GM12878 (cell line): Measurements from ENCODE around the gene MARCKSL1. TPM values are rescaled to one million over a fixed set of nuclear protein-coding genes. Genes with fewer than 3 reads are reported as not detected.

Experiments
- ATAC-seq: fragments of 200-7000 bp; cut with Tn5 transposase; 3 replicates; pipeline ENCODE4 v1.9.1; 2020; ENCODE audit warnings: mild to moderate bottlenecking, moderate library complexity
- BruUV-seq: library from RNA; stranded (reverse); fragments of 400-500 nt; replicated peaks from 2 replicates; lab custom pipeline; 2021; lab: Mats Ljungman, UMichigan
- CTCF ChIA-PET: fragments of 300-600 bp; sonication (Branson Sonifier 250); formaldehyde crosslinking; extraction: SDS; loops from one replicate; lab custom pipeline; 2021; ENCODE audit warnings: inconsistent platforms; lab: Yijun Ruan, JAX
- POLR2A ChIA-PET: fragments of 350-600 bp; formaldehyde crosslinking; extraction: SDS; loops from one replicate; lab custom pipeline; 2021; ENCODE audit warnings: inconsistent platforms; lab: Charles Lee
- RAD21 ChIA-PET: fragments of 300-600 bp; sonication (Branson Sonifier 250); formaldehyde crosslinking; loops from one replicate; lab custom pipeline; 2023; ENCODE audit warnings: antibody characterized with exemption; ENCODE audit not compliant: unreplicated experiment; lab: Charles Lee
- SMC1A ChIA-PET: fragments of 300-600 bp; sonication (Branson Sonifier 250); formaldehyde crosslinking; loops from one replicate; lab custom pipeline; 2023; ENCODE audit not compliant: unreplicated experiment, uncharacterized antibody; lab: Charles Lee
- DNase-seq: peaks from one replicate; pipeline ENCODE4 v3.0.0-alpha.2; 2011; ENCODE audit warnings: low read depth, low spot score
- FAIRE-seq: peaks from 3 replicates; lab custom pipeline; 2011; peaks lifted over from hg19 to GRCh38; lab: Jason Lieb, UNC
- H2AFZ ChIP-seq: 2 replicates; pipeline ENCODE4 v1.6.0; 2011; ENCODE audit warnings: low read depth, low read length, control low read depth; ENCODE audit not compliant: control insufficient read depth
- H3K27ac ChIP-seq: 2 replicates; pipeline ENCODE4 v1.5.1; 2011; ENCODE audit warnings: control low read depth; ENCODE audit not compliant: control insufficient read depth, insufficient read depth
- H3K27me3 ChIP-seq, 2 experiments: replicated peaks in 1 of 2; 2 replicates each; pipeline versions ENCODE4 v1.6.0 to v1.6.1; 2011; ENCODE audit warnings: low read length in 1 of 2; ENCODE audit not compliant: control insufficient read depth in 2 of 2, insufficient read depth in 2 of 2
- H3K36me3 ChIP-seq, 2 experiments: 2 replicates each; pipeline ENCODE4 v1.5.1; 2011; ENCODE audit warnings: low read length in 1 of 2; ENCODE audit not compliant: control insufficient read depth in 2 of 2, insufficient read depth in 2 of 2
- H3K4me1 ChIP-seq: 2 replicates; pipeline ENCODE4 v1.6.1; 2011; ENCODE audit warnings: mild to moderate bottlenecking, low read length, moderate library complexity, mixed read lengths; ENCODE audit not compliant: control insufficient read depth, insufficient read depth
- H3K4me2 ChIP-seq: 2 replicates; pipeline ENCODE4 v1.6.0; 2011; ENCODE audit warnings: control low read depth; ENCODE audit not compliant: control insufficient read depth, insufficient read depth
- H3K4me3 ChIP-seq: fragments of 200-600 bp; sonication (generic); 2 replicates; pipeline ENCODE4 v1.5.1; 2016
- H3K79me2 ChIP-seq: 2 replicates; pipeline ENCODE4 v1.6.0; 2011; ENCODE audit warnings: low read length; ENCODE audit not compliant: control insufficient read depth, insufficient read depth
- H3K9ac ChIP-seq: 2 replicates; pipeline ENCODE4 v1.8.0; 2011; ENCODE audit warnings: low read length, control low read depth, mixed read lengths; ENCODE audit not compliant: control insufficient read depth, insufficient read depth
- H3K9me3 ChIP-seq: replicated peaks from 3 replicates; pipeline ENCODE4 v1.5.1; 2011; ENCODE audit warnings: mild to moderate bottlenecking, low read length; ENCODE audit not compliant: control insufficient read depth, insufficient read depth
- H4K20me1 ChIP-seq: 2 replicates; pipeline ENCODE4 v1.6.0; 2011; ENCODE audit not compliant: control insufficient read depth, insufficient read depth
- BCL11A ChIP-seq: IDR thresholded peaks from 2 replicates; pipeline ENCODE4 v1.6.1; 2011; ENCODE audit warnings: low read depth, low read length
- CHD4 ChIP-seq: fragments of 200-600 bp; sonication (generic); IDR thresholded peaks from 2 replicates; pipeline ENCODE4 v1.6.1; 2016; ENCODE audit warnings: mild to moderate bottlenecking
- DPF2 ChIP-seq: fragments of 450-650 bp; IDR thresholded peaks from 2 replicates; pipeline ENCODE4 v1.6.1; 2017; ENCODE audit warnings: mild to moderate bottlenecking
- ETV6 ChIP-seq, 2 experiments: fragments of 450-650 bp in 1 of 2; IDR thresholded peaks in 1 of 2; conservative IDR thresholded peaks in 1 of 2; 2 replicates each; pipeline ENCODE4 v1.6.1; 2014; ENCODE audit warnings: antibody characterized with exemption in 1 of 2, borderline replicate concordance in 1 of 2, low read depth in 1 of 2, mild to moderate bottlenecking in 1 of 2, moderate library complexity in 1 of 2
- GATAD2B ChIP-seq: fragments of 450-650 bp; conservative IDR thresholded peaks from 2 replicates; pipeline ENCODE4 v1.6.1; 2017; ENCODE audit warnings: low read depth, mild to moderate bottlenecking, moderate library complexity
- IRF4 ChIP-seq: IDR thresholded peaks from 2 replicates; pipeline ENCODE4 v1.6.1; 2011; ENCODE audit warnings: low read depth, low read length
- SIN3A ChIP-seq: IDR thresholded peaks from 2 replicates; pipeline ENCODE4 v1.6.1; 2012; ENCODE audit warnings: low read depth, low read length, improper control_type of control experiment
- SMAD5 ChIP-seq: IDR thresholded peaks from 2 replicates; pipeline ENCODE4 v1.6.1; 2016; ENCODE audit warnings: antibody characterized with exemption, low read depth
- SREBF2 ChIP-seq: IDR thresholded peaks from 2 replicates; pipeline ENCODE4 v1.6.1; 2012; ENCODE audit warnings: mild to moderate bottlenecking, low read length
- TCF12 ChIP-seq: IDR thresholded peaks from 2 replicates; pipeline ENCODE4 v1.6.1; 2011; ENCODE audit warnings: low read depth, mild to moderate bottlenecking, low read length
- ZNF622 ChIP-seq: fragments of 450-650 bp; IDR thresholded peaks from 2 replicates; pipeline ENCODE4 v1.6.1; 2017; ENCODE audit warnings: mild to moderate bottlenecking, inconsistent platforms
- WGBS: methylation state at CpG from one replicate; pipeline ENCODE4 v1.1.6; 2016; ENCODE audit warnings: low lambda C conversion rate; ENCODE audit not compliant: insufficient replicate concordance, insufficient coverage; ENCODE audit errors: missing lambda C conversion rate; 5-methylcytosine and 5-hydroxymethylcytosine counted together
- in situ Hi-C: fragments of 300-500 bp; cut with MboI; formaldehyde crosslinking; loops from 9 replicates; pipeline ENCODE4 v1.14.3; 2018; ENCODE audit warnings: mixed read lengths
- intact Hi-C: fragments of 100-400 bp; cut with micrococcal nuclease; formaldehyde crosslinking; loops from one replicate; pipeline ENCODE4 v1.14.2; 2022; ENCODE audit not compliant: unreplicated experiment
- polyA plus RNA-seq, 11 experiments: library from polyadenylated mRNA; depleted of rRNA in 4 of 11; unstranded in 6 of 11; stranded (reverse) in 5 of 11; fragments of >200 nt; fragmentation: Nextera tagmentation in 4 of 11; fragmentation: Illumina TruSeq in 1 of 11; extraction: Ambion mirVana in 4 of 11; extraction: Trizol in 1 of 11; gene quantifications; 1 replicate in 1 of 11; 2 replicates in 10 of 11; pipeline versions ENCODE4 v1.2.1 to v1.2.3, GENCODE V29; 2011 to 2016; ENCODE audit warnings: inconsistent platforms in 2 of 11, missing spikeins in 2 of 11, low read depth in 1 of 11
- total RNA-seq, 4 experiments: library from RNA; depleted of rRNA in 3 of 4; stranded (reverse); fragments of >200 nt in 3 of 4; fragmentation: Illumina TruSeq in 1 of 4; extraction: Trizol in 1 of 4; gene quantifications; 2 replicates each; pipeline versions ENCODE4 v1.2.1 to v1.2.3, GENCODE V29; 2013 to 2021
- TF ChIP-seq, protein P1 (sequence below): IDR thresholded peaks from 2 replicates; pipeline ENCODE4 v1.6.1; 2012; ENCODE audit warnings: low read depth, low read length, improper control_type of control experiment

The MARCKSL1 gene
- total and polyA plus RNA-seq, 10 of the 15 experiments (the other 5 are each of a cell fraction or from before 2014, with no cell fraction given) = 14.5 to 225 (median 158) TPM

DNA sequence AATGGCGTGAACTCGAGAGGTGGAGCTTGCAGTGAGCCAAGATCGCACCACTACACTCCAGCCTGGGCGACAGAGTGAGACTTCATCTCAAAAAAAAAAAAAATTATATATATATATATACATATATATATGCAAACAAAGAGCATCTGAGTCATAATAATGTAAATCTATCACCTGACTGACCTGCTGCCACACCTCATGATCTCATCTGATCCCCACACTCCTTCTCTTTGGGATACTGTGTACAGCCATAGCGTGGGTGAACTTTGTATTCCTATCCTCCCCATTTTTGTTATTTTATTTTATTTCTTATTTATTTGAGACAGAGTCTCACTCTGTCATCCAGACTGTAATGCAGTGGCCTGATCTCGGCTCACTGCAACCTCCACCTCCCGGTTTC lies 46.8 kb downstream of the MARCKSL1 start (continued):
- no peak for TF ChIP-seq SMAD5
- no peak for TF ChIP-seq CHD4
- TF ChIP-seq BCL11A = no peak

DNA sequence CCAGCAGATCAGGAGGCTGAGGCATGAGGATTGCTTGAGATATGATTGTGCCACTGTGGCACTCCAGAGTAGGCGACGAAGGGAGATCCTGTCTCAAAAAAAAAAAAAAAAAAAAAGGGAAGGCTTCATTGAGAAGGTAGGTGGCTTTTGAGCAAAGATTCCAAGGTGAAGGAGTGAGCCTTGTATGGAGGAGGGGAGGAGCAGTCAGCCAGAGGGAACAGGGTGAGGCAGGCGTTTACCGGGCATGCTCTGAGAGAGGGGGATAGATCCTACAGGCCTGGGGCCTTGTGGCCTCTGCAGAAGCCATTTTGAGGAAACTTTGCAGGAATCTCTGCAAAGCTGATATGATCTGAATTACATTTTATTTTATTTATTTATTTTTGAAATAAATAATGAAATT lies 49.3 kb downstream of the MARCKSL1 start:
- Histone ChIP-seq H3K27ac (no peak overlapping the region), H3K4me3 (no peak overlapping the region), H3K9ac (no peak overlapping the region), H3K9me3 (no peaks in the 10 kb centered on the region), H3K27me3 (no peaks in the 10 kb centered on the region), H3K4me2 (no peak overlapping the region), H3K36me3 (peaks cover 0 to 10% of the 10 kb centered on the region in 2 experiments; a peak in 2 of 4 replicates), H3K79me2 (peaks cover 2% of the 10 kb centered on the region; the same call in 1 of the 2 replicates), H4K20me1 (no peaks in the 10 kb centered on the region), H3K4me1 (0 out of 2 replicates have a peak, but pooled peaks cover 3% of the 10 kb centered on the region), H2AFZ (no peak overlapping the region)
- ChIA-PET RAD21 (interaction anchor here (0.6 kb wide), 1 partner anchor 25 kb away, joined by 4 read pairs; no protein-coding TSS in a partner anchor), POLR2A (no interaction called here), CTCF (interaction anchor here (1.4 to 3.3 kb wide), 2 partner anchors 31 to 38 kb away, joined by 3 to 14 read pairs; no protein-coding TSS in a partner anchor), SMC1A (interaction anchor here (0.7 kb wide), 1 partner anchor 174 kb away, joined by 4 read pairs; no protein-coding TSS in a partner anchor)
- intact Hi-C loops (no loop called here), in situ Hi-C loops (no loop called here)
- BruUV-seq = no TSS peak
- ATAC-seq (no peak), FAIRE-seq (no peak), DNase-seq (no peak)
- 89% methylated on average over 4 of the region's 4 CpGs for WGBS
- TF ChIP-seq TCF12 (no peak), ETV6 (conservative IDR thresholded peaks at IDR 0.05 in 1 of 2, IDR thresholded peaks at IDR 0.05 in 1 of 2; ENCODE audit: borderline replicate concordance in 1 of 2, low read depth in 1 of 2) (no peak), IRF4 (no peak), DPF2 (no peak), ZNF622 (no peak), SREBF2 (no peak), SIN3A (no peak), GATAD2B (no peak)
- TF ChIP-seq, protein P1, sequence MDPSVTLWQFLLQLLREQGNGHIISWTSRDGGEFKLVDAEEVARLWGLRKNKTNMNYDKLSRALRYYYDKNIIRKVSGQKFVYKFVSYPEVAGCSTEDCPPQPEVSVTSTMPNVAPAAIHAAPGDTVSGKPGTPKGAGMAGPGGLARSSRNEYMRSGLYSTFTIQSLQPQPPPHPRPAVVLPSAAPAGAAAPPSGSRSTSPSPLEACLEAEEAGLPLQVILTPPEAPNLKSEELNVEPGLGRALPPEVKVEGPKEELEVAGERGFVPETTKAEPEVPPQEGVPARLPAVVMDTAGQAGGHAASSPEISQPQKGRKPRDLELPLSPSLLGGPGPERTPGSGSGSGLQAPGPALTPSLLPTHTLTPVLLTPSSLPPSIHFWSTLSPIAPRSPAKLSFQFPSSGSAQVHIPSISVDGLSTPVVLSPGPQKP = no peak
